GM10248 (cell line): ENCODE measurements around the gene GREB1L.

Experiments
- CTCF ChIA-PET: fragments of 300-600 bp; sonication (Branson Sonifier 250); formaldehyde crosslinking; extraction: SDS; loops from one replicate; lab custom pipeline; 2021; ENCODE audit warnings: antibody characterized with exemption; lab: Yijun Ruan, JAX
- POLR2A ChIA-PET: fragments of 350-650 bp; sonication (Branson Sonifier 250); formaldehyde crosslinking; extraction: SDS; loops from one replicate; lab custom pipeline; 2020; ENCODE audit warnings: antibody characterized with exemption; lab: Yijun Ruan, JAX
- DNase-seq: peaks from one replicate; pipeline ENCODE4 v3.0.0; 2012; ENCODE audit errors: extremely low spot score
- CTCF ChIP-seq: IDR thresholded peaks from 2 replicates; pipeline ENCODE4 v1.5.1; 2012; ENCODE audit warnings: mild to moderate bottlenecking, low read depth; ENCODE audit errors: extremely low read depth, missing control alignments, control extremely low read depth

Gene GREB1L

GRCh38 chr18:21386523-21387240, 144.7 kb downstream of the GREB1L start:
- no peak for TF ChIP-seq CTCF
- no peak for DNase-seq
- POLR2A ChIA-PET: no interaction called here
- CTCF ChIA-PET: interaction anchor here (0.8 to 1.4 kb wide), 2 partner anchors 13 to 14 kb away, joined by 3 read pairs; no protein-coding TSS in a partner anchor

GRCh38 chr18:21387886-21388285, 145.9 kb downstream of the GREB1L start:
- POLR2A ChIA-PET: no interaction called here
- CTCF ChIA-PET: interaction anchor here (0.8 kb wide), 1 partner anchor 14 kb away, joined by 3 read pairs; no protein-coding TSS in a partner anchor

GRCh38 chr18:21389283-21389682, 147.3 kb downstream of the GREB1L start:
- CTCF ChIA-PET: no interaction called here
- TF ChIP-seq CTCF: no peak
- no peak for DNase-seq
- POLR2A ChIA-PET: no interaction called here

More at GRCh38 chr18:21387886-21388285, 145.9 kb downstream of the GREB1L start:
- DNase-seq: no peak
- no peak for TF ChIP-seq CTCF

- no peak for DNase-seq
- CTCF ChIA-PET: no interaction called here
- POLR2A ChIA-PET: no interaction called here
- TF ChIP-seq CTCF: no peak
Measured at GRCh38 chr18:21389903-21390302, 147.9 kb downstream of the GREB1L start.

GRCh38 chr18:21391074-21391673, 149.1 kb downstream of the GREB1L start:
- ChIA-PET CTCF (no interaction called here), POLR2A (no interaction called here)
- DNase-seq: no peak
- no peak for TF ChIP-seq CTCF

- ChIA-PET POLR2A (no interaction called here), CTCF (interaction anchor here (1.7 kb wide), 1 partner anchor 9 kb away, joined by 4 read pairs; no protein-coding TSS in a partner anchor)
- no peak for DNase-seq
- no peak for TF ChIP-seq CTCF
Measured at GRCh38 chr18:21393986-21394385, 152.0 kb downstream of the GREB1L start.
